Gastroesophageal sphincter (tissue), 3 donors: ENCODE data around the gene ILF3.

ENCODE experiments used
- CTCF ChIP-seq, 4 experiments: fragments of 200-600 bp in 2 of 4; fragments of 450-650 bp in 2 of 4; sonication (generic) in 1 of 4; IDR thresholded peaks; one replicate each; pipeline ENCODE4 v1.5.1; 2017 to 2019; ENCODE audit warnings: antibody characterized with exemption in 4 of 4, mild to moderate bottlenecking in 2 of 4, moderate library complexity in 2 of 4
- POLR2A ChIP-seq, 2 donors: fragments of 450-650 bp; IDR thresholded peaks; one replicate each; pipeline ENCODE4 v1.6.1; 2017; ENCODE audit warnings: antibody characterized with exemption in 2 of 2, mild to moderate bottlenecking in 2 of 2, moderate library complexity in 1 of 2
- POLR2AphosphoS5 ChIP-seq: sonication (generic); formaldehyde crosslinking; IDR thresholded peaks from one replicate; pipeline ENCODE4 v1.6.1; 2017; ENCODE audit warnings: antibody characterized with exemption

- TF ChIP-seq CTCF (IDR thresholded peaks at IDR 0.05) (no peak), POLR2AphosphoS5 (no peak), POLR2A (IDR thresholded peaks at IDR 0.05) (no peak)
Observed at GRCh38 chr19:10737722-10738121, 83.6 kb downstream of the ILF3 start.
